HepG2 (cell line): ENCODE results near the gene HEXIM1. TPM values are rescaled to one million over a fixed set of nuclear protein-coding genes. Genes with fewer than 3 reads are reported as not detected.
A peak's percentile ranks its signal among the peaks of the same experiment; 100 is the strongest.

ENCODE experiments used
- AKAP8 ChIP-seq: sonication (generic); formaldehyde crosslinking; IDR thresholded peaks from 2 replicates; pipeline ENCODE4 v1.5.1; 2020; ENCODE audit warnings: mild to moderate bottlenecking, missing genetic modification reagents
- ARHGAP35 ChIP-seq: sonication (generic); formaldehyde crosslinking; IDR thresholded peaks from 2 replicates; pipeline ENCODE4 v1.9.0; 2022; ENCODE audit warnings: mild to moderate bottlenecking, inconsistent platforms, moderate library complexity, missing genetic modification reagents, borderline replicate concordance
- ATAD3A ChIP-seq: sonication (generic); formaldehyde crosslinking; IDR thresholded peaks from 2 replicates; pipeline ENCODE4 v1.4.0; 2020; ENCODE audit warnings: missing genetic modification reagents
- CHCHD3 ChIP-seq: sonication (generic); formaldehyde crosslinking; IDR thresholded peaks from 2 replicates; pipeline ENCODE4 v1.8.0; 2022; ENCODE audit warnings: mild to moderate bottlenecking, missing genetic modification reagents, moderate library complexity
- DPF2 ChIP-seq: sonication (generic); formaldehyde crosslinking; IDR thresholded peaks from 2 replicates; pipeline ENCODE4 v1.4.0; 2020; ENCODE audit warnings: mild to moderate bottlenecking, low read depth, missing genetic modification reagents, borderline replicate concordance
- HNRNPLL ChIP-seq: fragments of 200-400 bp; formaldehyde crosslinking; IDR thresholded peaks from 2 replicates; pipeline ENCODE4 v1.6.1; 2017; ENCODE audit warnings: mild to moderate bottlenecking, low read depth, low read length; ENCODE audit not compliant: poor library complexity, severe bottlenecking
- ISX ChIP-seq: sonication (generic); formaldehyde crosslinking; conservative IDR thresholded peaks from 2 replicates; pipeline ENCODE4 v1.5.0; 2020; ENCODE audit warnings: missing genetic modification reagents
- NAIF1 ChIP-seq: sonication (generic); formaldehyde crosslinking; IDR thresholded peaks from 2 replicates; pipeline ENCODE4 v1.5.0; 2020; ENCODE audit warnings: mild to moderate bottlenecking, missing genetic modification reagents, borderline replicate concordance
- PHF20 ChIP-seq: sonication (generic); formaldehyde crosslinking; IDR thresholded peaks from 2 replicates; pipeline ENCODE4 v1.5.0; 2020; ENCODE audit warnings: mild to moderate bottlenecking, missing genetic modification reagents
- TAF15 ChIP-seq: fragments of 200-400 bp; formaldehyde crosslinking; IDR thresholded peaks from one replicate; pipeline ENCODE4 v1.6.1; 2018; ENCODE audit warnings: mild to moderate bottlenecking, low read depth, low read length; ENCODE audit not compliant: poor library complexity, severe bottlenecking
- TMF1 ChIP-seq: sonication (generic); formaldehyde crosslinking; IDR thresholded peaks from 2 replicates; pipeline ENCODE4 v1.8.1; 2022; ENCODE audit warnings: low read depth, missing genetic modification reagents
- ZNF383 ChIP-seq: sonication (generic); formaldehyde crosslinking; IDR thresholded peaks from 2 replicates; pipeline ENCODE4 v1.4.0; 2020; ENCODE audit warnings: missing genetic modification reagents, mild to moderate bottlenecking, borderline replicate concordance
- ZNF616 ChIP-seq: sonication (generic); formaldehyde crosslinking; IDR thresholded peaks from 2 replicates; pipeline ENCODE4 v1.5.0; 2020; ENCODE audit warnings: low read depth, mild to moderate bottlenecking, missing genetic modification reagents
- polyA plus RNA-seq, 8 experiments: library from polyadenylated mRNA; depleted of rRNA in 3 of 8; stranded (reverse) in 7 of 8; unstranded in 1 of 8; fragments of >200 nt; fragmentation: Illumina TruSeq in 4 of 8; extraction: Trizol in 4 of 8; gene quantifications; 2 replicates each; pipeline versions ENCODE4 v1.2.1 to v1.2.3, GENCODE V29; 2011 to 2016; ENCODE audit warnings: low read depth in 4 of 8, missing spikeins in 1 of 8, mixed read lengths in 1 of 8; ENCODE audit not compliant: insufficient read depth in 1 of 8
- total RNA-seq, 5 experiments: library from RNA; depleted of rRNA; stranded (reverse); fragments of >200 nt; fragmentation: Illumina TruSeq; extraction: Trizol; gene quantifications; 2 replicates each; pipeline ENCODE4 v1.2.3, GENCODE V29; 2016; ENCODE audit warnings: low read depth in 1 of 5
- TF ChIP-seq, protein P1 (sequence below): sonication (generic); formaldehyde crosslinking; IDR thresholded peaks from 2 replicates; pipeline ENCODE4 v1.5.0; 2020; ENCODE audit warnings: mild to moderate bottlenecking, missing genetic modification reagents
- TF ChIP-seq, protein P2 (sequence below): sonication (generic); formaldehyde crosslinking; conservative IDR thresholded peaks from 2 replicates; pipeline ENCODE4 v1.4.0; 2020; ENCODE audit warnings: missing genetic modification reagents
- TF ChIP-seq, protein P3 (sequence below): sonication (generic); formaldehyde crosslinking; conservative IDR thresholded peaks from 2 replicates; pipeline ENCODE4 v1.4.0; 2020; ENCODE audit warnings: missing genetic modification reagents
- TF ChIP-seq, protein P4 (sequence below): sonication (generic); formaldehyde crosslinking; IDR thresholded peaks from 2 replicates; pipeline ENCODE4 v1.8.1; 2023; ENCODE audit warnings: mild to moderate bottlenecking, missing genetic modification reagents, borderline replicate concordance
- TF ChIP-seq, protein P5 (sequence below): IDR thresholded peaks from 2 replicates; pipeline ENCODE4 v1.6.1; 2016; ENCODE audit warnings: control low read depth
- TF ChIP-seq, protein P6 (sequence below): sonication (generic); formaldehyde crosslinking; IDR thresholded peaks from 2 replicates; pipeline ENCODE4 v1.4.0; 2020; ENCODE audit warnings: mild to moderate bottlenecking, missing genetic modification reagents

Gene HEXIM1
- total and polyA plus RNA-seq, 2 of the 13 experiments (the other 11 are each of a cell fraction or from before 2014, with no cell fraction given): 10.5 to 16.6 TPM

DNA sequence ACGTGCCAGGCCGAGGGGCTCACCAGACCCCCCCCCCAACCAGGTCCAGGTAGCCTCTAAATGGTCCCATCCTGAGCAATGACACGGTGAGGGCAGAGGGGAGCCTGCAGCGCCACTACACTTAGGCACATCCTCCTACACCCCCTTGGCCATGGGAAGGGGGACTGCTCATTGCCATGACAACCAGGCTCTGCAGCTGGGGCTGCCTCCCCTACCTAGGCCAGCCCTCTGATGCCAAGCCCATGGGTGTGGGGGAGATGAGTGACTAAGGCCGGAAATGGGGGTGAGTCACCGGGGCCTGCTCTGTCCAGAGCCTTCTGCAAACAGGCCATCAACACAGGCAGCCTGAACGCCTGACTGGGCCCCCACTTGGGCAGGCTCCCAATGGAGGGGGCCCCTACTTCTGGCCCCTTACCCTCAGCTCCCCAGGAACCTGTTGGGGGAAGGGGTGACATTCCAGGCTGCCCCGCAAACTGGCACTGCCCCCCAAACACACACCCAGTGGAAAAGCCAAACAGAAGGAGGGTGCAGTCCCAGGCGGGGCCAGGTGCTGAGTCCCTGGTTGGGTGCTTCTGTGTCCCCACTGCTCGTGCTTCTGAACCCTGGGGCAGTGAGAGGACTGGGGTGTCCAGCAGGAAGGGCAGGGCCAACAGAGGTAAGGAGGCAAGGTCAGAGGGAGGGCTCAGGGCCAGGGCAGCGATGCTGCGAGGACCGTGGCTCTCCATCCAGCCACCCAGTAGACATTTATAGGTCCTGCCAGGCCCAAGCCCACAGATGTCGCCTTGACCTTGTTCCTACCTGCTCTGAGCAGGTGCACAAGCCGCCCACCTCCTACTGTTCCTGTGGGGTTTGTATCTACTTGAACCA is 24.1 kb upstream of the HEXIM1 start (continued):
- TF ChIP-seq ISX (CRISPR knock-in tag) (no peak), ZNF383 (CRISPR knock-in tag) (no peak), ZNF616 (CRISPR knock-in tag) (0 out of 2 replicates have a peak, but pooled peaks have one; percentile 49), AKAP8 (CRISPR knock-in tag) (no peak), DPF2 (peak; percentile 87), HNRNPLL (peak; percentile 56), CHCHD3 (CRISPR knock-in tag) (no peak), NAIF1 (CRISPR knock-in tag) (no peak), TAF15 (no peak), PHF20 (CRISPR knock-in tag) (no peak), ATAD3A (CRISPR knock-in tag) (no peak), TMF1 (CRISPR knock-in tag) (no peak), ARHGAP35 (CRISPR knock-in tag) (peak; percentile 4; the same call in 1 of the 2 replicates)
- TF ChIP-seq, protein P1, sequence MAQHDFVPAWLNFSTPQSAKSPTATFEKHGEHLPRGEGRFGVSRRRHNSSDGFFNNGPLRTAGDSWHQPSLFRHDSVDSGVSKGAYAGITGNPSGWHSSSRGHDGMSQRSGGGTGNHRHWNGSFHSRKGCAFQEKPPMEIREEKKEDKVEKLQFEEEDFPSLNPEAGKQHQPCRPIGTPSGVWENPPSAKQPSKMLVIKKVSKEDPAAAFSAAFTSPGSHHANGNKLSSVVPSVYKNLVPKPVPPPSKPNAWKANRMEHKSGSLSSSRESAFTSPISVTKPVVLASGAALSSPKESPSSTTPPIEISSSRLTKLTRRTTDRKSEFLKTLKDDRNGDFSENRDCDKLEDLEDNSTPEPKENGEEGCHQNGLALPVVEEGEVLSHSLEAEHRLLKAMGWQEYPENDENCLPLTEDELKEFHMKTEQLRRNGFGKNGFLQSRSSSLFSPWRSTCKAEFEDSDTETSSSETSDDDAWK (CRISPR knock-in tag): no peak
- TF ChIP-seq, protein P2, sequence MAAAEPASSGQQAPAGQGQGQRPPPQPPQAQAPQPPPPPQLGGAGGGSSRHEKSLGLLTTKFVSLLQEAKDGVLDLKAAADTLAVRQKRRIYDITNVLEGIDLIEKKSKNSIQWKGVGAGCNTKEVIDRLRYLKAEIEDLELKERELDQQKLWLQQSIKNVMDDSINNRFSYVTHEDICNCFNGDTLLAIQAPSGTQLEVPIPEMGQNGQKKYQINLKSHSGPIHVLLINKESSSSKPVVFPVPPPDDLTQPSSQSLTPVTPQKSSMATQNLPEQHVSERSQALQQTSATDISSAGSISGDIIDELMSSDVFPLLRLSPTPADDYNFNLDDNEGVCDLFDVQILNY (CRISPR knock-in tag): no peak
- TF ChIP-seq, protein P3, sequence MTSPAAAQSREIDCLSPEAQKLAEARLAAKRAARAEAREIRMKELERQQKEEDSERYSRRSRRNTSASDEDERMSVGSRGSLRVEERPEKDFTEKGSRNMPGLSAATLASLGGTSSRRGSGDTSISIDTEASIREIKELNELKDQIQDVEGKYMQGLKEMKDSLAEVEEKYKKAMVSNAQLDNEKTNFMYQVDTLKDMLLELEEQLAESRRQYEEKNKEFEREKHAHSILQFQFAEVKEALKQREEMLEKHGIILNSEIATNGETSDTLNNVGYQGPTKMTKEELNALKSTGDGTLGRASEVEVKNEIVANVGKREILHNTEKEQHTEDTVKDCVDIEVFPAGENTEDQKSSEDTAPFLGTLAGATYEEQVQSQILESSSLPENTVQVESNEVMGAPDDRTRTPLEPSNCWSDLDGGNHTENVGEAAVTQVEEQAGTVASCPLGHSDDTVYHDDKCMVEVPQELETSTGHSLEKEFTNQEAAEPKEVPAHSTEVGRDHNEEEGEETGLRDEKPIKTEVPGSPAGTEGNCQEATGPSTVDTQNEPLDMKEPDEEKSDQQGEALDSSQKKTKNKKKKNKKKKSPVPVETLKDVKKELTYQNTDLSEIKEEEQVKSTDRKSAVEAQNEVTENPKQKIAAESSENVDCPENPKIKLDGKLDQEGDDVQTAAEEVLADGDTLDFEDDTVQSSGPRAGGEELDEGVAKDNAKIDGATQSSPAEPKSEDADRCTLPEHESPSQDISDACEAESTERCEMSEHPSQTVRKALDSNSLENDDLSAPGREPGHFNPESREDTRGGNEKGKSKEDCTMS: no peak
- TF ChIP-seq, protein P4, sequence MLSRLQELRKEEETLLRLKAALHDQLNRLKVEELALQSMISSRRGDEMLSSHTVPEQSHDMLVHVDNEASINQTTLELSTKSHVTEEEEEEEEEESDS (CRISPR knock-in tag): no peak
- TF ChIP-seq, protein P5, sequence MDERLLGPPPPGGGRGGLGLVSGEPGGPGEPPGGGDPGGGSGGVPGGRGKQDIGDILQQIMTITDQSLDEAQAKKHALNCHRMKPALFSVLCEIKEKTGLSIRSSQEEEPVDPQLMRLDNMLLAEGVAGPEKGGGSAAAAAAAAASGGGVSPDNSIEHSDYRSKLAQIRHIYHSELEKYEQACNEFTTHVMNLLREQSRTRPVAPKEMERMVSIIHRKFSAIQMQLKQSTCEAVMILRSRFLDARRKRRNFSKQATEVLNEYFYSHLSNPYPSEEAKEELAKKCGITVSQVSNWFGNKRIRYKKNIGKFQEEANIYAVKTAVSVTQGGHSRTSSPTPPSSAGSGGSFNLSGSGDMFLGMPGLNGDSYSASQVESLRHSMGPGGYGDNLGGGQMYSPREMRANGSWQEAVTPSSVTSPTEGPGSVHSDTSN (CRISPR knock-in tag): no peak
- TF ChIP-seq, protein P6, sequence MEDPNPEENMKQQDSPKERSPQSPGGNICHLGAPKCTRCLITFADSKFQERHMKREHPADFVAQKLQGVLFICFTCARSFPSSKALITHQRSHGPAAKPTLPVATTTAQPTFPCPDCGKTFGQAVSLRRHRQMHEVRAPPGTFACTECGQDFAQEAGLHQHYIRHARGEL (CRISPR knock-in tag): no peak
